ENCODE data around the gene ITIH5.

Gene ITIH5

DNA sequence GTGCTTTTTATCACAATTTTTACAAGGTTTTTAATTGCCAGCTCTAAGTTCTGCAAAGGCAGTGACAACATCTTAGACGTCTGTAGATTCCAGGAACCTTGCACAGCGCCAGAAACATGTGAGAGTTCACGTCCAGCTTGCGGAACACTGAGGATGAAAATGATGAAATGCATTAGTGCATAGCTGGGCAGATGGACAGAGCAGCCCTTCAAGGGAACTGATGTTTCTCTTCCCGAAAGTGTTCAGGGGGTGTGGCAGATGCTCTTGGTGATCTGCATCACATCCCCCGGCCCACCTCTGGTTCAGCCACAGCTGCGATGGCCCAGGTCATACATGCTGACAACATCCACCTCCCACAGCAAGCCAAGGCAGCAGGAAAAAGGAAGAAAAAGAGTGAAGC lies 40.9 kb downstream of the ITIH5 start:
- no peak for DNase-seq

DNA sequence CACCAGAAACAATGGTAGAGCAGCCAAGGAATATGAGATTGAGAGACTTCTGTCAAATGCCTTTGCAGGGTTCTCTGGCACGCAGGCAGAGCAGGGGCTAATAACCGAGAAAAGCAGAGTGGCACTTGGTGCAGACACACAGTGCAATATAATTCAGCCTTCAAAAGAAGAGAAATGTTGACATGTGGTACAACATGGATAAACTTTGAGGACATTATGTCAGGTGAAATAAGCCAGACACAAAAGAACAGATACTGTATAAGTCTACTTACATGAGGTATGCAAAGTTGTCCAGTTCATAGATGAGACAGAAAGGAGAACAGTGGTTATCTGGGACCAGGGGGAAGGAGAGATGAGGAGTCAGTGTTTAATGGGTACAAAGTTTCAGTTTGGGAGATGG lies 41.8 kb downstream of the ITIH5 start:
- no peak for DNase-seq

DNA sequence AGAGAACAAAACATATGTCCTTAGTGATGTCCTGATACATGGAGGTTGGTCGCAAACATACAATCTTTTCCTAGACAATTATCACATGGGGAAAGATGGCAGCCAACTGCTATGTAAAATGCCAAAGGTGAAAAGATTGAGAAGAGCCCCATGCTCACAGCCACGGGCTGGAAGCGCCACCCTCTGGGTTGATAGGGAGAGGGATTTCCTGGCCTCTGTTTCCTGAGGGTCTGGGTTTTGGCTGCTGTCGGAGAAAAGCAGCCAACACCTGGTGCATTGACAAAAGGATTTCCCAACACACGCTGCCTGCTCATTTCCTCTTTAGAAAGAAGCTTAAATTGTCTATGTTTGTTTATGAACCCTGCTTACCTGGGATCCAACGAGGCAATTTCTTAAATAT lies 43.8 kb downstream of the ITIH5 start:
- DNase-seq: no peak

DNA sequence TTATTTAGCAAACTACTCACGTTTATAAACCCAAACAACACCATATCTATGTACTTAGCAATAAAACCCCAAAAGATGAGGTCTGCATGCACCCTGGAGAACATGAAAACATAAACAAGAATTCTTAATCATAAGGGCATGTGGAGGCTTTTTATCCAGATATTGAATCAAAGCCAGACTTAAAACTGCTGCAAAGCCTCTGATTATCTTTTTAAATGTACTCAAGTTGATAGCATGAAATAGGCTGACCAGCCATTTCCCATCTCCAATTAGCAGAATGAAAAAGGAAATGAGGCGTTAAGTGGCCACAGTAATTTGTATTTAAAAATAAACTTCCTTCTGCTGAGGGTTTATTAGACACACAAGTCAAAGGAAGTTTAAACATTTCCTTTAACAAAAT lies 48.3 kb downstream of the ITIH5 start:
- no peak for DNase-seq

DNA sequence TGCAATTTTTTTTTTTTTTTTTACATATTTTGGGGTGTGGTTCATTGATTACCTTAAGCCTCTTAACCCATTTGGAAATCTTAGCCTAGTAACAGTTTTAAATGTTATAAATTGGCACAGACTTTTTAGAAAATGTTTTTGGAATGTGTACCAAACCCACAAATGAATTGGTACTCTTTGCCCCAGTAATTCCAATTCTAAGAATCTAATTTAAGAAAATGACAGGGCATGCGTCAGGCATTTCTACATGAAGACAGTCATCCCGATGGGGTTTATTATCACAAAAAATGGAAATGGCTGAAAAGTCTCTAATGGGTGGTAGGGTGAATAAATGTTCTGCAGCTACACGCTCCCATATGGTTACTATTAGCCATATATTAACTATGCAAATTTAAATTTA lies 54.9 kb downstream of the ITIH5 start:
- DNase-seq: no peak

DNA sequence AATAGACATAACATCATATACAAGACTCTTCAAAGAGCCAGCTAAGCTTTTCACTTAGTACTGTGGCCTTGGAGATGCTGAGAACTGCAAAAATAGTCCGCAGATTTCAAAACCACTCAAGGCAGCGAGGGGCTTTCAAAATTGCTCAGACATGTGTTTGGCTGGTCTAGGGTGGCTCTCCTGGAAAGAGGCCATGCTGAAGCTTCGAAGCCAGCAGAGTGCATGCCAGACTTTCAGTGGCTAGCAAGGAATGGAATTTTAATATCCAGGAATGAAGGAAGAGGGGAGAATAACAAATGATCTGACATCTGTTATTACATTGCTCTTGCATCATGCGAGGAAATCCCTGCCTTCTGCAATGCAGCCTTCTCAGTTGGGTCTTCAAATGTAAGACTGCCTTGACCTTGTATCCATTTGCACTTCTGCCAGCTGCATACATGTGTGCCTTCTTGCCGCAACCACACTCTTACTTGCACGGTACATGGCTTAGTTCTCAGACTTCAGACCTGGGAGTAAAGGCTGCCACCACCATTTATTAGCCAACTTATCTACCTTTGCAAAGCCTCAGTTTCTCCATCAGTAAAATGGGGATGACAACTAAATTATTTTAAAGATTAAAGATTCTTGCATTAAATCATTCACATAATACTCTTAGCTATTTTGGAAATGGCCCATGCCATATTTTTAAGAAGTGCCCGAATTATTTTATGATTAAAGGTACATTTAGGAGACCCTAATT lies 55.9 kb downstream of the ITIH5 start:
- no peak for DNase-seq

DNA sequence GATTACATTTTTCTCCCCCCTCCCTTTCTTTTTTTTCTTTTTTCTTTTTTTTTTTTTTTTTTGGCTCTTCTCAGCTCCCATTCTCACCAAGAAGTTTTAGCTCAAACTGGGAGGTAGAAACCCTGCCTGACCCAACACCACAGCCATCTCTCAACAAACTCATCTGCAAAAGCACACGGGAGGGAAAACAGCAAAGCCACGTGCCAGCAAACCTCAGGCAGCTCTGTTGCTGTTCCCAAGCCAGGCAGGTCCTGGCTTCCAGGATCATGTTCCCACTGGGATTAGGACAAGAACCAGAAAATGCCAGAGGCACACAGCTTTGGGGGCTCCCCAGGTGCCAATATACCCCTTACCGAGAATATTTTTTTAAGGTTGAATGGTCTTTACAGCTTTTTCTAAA lies 56.7 kb downstream of the ITIH5 start:
- no peak for DNase-seq

DNA sequence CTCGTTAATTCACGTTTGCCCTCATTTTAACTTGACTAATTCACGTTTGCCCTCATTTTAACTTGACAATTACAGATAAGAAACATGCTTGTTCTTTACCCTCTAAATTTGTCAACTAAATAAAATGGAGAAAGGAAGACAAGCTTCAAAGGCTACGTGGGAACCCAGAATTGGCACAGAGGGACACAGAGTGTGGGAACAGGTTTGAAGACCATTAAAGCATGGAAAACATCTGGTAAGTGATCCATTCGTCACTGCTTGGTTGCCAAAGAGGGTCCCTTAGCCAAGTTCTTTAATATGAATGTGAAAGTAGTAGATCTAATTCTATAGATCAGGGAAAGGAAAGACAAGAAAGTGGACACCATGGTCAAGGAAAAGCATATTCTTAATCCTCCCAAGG lies 57.2 kb downstream of the ITIH5 start:
- no peak for DNase-seq

DNA sequence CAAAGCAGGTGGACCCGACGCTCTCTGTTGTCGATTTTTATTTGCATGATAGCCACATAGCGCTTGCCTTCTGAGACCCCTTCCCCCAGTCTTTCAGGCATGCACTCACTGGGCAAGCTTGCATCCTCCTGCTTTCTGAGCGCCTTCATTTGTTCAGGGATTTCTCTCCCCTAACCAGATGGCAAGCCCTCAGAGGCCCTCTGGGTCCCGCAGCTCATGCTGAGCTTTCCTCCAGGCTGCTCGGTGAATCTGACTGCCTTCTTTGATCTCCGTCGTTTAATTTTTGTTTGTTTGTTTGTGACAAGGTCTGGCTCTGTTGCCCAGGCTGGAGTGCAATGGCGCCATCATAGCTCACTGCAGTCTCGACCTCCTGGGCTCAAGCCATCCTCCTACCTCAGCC lies 58.8 kb downstream of the ITIH5 start:
- no peak for DNase-seq

DNA sequence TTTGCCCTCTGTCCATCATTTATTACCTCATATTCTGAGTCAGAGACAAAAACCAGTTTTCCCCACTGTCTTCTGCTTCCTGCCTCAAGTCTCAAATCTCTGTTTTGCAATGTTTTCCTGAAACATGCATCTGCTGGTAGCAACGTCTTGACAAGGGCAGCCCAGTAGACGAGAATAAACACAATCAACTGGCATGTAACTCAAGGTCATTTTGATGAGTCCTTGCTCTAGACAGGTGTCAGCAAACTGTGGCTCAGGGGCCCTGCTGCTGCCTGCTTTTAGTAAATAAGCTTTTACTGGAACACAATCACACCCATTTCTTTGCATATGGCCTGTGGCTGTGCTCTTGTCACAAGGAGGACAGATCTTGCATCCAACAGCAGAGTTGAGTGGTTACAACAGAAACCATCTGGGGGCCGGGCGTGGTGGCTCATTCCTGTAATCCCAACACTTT lies 59.8 kb downstream of the ITIH5 start:
- no peak for DNase-seq

DNA sequence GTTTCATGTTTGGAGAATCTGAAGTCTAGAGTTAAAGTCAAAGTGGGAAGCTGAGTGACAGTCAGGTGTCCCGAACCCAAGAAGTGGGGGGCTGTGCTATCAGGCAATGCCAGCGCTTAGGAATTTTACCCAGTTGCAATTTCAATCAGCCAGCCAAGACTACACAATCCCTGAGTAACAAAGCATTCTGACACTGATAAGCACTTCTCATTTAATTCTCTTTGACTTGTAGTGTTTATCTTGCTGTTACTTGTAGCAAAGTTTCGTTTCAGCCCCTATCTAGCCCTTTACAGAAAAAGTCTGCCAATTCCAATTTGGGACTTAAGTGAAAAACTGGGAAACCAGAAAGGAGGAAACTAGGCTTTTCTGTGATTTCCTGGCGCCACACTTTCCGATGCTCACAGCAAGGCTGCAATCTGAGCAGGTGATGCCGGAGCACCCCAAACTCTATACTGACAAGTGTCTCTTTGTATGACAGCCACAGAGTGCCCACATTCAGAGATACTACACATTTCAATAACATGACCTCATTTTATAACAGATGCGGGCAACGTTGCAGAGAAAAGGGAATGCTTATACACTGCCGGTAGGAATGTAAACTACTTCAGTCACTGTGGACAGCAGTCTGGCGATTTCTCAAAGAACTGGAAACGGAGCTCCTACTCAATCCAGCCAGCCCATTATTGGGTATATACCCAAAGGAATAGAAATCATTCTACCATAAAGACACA lies 61.0 kb downstream of the ITIH5 start:
- no peak for DNase-seq

DNA sequence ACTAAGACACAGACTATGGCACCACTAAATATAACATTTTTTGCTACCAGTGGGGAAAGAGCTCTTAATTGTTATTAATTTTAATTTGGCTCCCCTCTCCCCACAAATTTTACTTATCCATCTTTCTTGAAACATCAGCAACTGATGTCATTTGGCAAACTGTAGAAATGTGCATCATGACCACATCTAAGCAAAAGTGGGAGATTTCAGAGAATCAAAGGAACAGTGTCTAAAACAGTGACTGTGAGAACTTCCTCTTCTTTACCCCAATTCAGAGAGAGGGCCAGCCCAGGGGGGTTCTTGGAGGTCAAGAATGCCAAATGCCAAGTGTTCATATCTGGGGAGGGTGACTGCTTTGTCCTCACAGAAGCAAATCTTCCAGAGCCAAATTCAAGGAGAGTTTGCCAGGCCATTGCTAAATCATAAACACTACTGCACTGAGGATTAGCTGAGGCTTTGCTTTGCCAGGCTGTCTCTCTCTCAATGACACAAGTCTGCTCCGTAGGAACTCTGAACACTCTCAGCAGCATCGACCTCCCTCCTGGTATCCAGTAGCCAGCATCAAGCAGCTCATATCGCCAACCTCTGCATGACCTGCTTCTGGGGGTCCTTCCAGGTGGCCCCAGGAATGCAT lies 65.6 kb downstream of the ITIH5 start:
- no peak for DNase-seq

DNA sequence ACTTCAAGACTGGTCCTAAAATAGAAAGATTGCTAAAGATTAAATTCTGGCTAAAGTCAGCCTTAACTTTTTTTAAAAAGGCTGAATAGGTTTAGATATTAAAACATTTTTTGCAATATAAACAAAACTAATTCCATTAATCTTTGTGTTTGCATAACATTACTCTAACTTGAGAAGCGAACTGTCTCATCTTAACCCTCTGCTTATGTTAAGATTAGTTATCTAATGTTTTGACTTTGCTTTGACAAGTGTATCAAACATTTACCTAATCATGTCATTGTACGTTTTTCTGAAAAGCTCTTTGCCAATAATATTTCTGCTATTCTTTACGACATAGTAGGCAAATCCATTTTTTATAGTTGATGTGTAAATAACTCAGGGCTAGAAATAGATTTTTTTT lies 68.0 kb downstream of the ITIH5 start:
- no peak for DNase-seq

DNA sequence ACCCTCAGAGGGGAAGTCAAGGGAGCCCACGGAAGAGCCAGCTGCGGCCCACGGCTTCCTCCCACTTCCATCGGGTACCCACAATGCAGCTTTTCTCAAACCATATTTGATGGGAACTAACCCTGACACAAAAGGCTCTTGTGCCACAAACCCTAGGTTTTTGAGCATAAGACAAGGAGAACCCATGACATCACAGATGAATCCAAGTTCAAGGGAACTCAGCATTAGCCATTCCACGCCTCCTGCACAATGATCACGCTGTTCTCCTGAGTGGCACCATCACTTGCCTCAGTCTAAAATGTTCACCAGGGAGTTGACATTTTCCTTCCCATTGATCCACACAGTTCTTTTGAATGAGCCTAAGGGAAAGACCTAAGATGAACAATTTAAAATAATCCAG lies 70.4 kb downstream of the ITIH5 start:
- DNase-seq: no peak

DNA sequence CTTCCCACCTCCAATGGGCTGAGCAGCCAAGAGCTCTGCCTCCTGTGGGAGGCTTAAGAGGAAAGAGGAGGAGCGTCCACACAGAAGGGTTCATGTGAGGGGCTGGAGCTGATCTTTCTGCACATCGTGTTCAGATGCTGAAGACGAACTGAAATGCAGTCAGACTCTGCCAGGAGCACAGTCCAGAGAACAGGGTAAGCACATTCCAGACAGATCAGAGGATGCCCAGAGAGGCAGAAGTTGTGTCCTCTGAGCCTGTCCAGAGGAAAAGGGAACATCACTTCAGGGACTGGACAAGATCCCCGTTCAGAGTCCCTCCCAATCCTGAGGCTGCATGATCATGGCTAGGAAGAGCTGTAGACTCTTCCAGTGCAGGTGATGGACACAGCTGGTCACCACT lies 72.9 kb downstream of the ITIH5 start:
- no peak for DNase-seq

DNA sequence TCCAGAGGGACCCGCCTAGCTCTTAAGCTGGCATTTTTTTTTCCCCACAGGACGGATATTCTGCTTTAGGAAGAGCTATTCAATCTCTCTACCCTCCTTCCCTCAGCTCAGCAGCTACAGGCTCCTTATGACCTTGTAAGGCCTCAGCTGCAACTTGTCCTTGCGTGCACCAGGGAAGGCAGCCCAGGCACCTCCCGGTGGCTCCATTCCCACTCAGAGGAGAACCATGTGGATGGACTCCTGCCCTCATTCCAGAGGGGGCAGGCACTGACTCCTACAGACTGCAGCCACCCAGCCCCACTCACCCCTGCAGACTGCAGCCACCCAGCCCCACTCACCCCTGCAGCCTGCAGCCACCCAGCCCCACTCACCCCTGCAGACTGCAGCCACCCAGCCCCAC lies 73.7 kb downstream of the ITIH5 start:
- DNase-seq: no peak

DNA sequence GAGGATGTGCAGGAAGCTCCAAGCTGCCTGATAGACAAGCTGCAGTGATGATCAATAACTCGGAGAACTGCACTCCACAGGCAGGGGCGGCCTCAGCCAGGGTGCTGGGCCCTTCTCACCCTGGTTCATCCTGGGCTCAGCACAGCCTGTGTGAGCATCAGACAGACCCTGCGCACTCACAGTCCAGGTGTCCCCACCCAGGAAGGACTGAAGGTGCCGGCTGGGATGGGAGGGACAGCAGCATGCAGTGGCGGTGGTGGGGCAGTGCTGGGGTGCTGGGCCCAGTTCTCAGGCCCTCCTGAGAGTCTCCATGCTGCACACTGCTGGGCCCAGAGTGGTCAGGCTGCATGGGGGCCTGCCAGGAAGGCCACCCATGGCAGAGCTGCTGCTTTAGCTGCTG lies 74.1 kb downstream of the ITIH5 start:
- no peak for DNase-seq

DNA sequence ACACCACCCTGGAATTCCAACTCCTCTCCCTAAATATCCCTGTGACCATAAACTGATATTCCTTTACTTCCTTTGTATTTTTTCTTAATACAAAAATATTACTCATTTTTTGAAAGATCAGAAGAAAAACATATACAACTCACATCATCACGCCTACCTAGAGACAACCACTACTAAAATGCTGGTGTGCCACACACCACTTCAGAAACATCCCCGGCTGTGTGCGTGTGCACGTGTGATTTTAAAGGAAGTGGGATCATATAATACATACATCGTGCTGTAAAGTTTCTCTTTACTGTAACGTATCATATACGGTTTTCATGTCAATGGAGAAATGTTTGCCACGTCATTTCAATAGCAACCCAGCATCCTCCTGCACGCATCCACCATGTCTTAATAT lies 76.5 kb downstream of the ITIH5 start:
- DNase-seq: no peak

DNA sequence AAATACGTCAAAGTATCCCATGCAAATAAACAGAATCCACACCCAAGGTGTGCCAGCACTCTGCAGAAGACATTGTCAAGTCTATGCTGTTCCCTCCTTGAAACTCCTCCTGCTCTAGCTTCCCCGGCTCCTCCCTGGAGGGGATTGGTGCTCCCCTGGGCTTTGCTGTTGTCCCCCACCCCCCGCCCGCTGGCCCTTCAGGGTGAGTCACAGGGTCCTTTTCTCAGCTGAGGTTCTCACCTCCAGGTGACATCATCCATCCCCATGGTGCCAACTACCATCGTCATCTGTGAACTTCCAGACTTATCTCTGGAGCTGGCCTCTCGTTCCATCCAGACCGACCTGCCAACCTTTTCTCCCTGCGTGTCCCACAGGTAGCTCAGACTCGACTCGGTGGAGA lies 77.0 kb downstream of the ITIH5 start:
- no peak for DNase-seq

DNA sequence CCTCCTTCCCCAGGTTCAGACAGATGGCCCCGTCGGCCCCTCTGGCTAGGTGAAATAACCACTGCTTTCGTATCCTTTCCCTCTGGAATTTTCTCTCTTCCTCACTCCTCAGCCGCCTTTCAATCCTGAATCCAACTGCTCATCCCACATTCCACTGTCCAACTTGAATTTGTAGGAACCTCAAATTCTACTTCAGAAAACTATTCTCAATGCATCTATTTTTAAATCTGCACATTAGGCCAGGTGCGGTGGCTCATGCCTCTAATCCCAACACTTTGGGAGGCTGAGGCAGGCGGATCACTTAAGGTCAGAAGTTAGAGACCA lies 78.9 kb downstream of the ITIH5 start:
- no peak for DNase-seq

DNA sequence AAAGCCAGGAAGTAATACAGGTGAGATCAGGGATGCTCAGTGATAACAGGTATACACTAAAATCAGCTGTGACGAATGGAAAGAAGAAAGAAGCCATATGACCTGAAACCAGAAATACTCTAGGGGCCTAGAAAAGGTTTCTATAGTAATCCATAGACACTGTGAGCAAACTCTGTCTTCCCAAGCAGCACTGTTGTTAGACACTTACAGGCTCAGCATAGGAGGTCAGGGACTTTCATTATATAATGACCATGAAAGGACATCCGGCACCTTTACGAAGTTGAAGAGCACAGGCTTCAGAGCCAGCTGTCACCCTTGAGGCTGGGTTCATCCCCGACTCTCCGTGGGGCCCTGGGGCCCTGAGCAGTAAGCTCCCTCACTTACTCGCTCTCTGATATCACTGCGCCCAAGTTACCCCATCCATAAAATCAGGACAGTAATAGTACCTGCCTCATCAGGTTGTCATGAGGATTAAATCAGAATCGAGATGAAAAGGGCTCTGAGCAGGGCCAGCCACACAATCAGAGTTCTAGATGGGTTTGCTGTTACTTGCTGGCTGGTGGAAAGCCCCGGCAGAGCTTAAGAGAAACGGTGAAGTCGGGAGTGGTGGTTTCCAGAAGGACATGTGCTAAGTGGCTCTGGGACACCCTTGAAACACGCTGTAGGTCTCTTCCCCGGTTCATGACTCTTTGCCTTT lies 79.5 kb downstream of the ITIH5 start:
- no peak for DNase-seq

DNA sequence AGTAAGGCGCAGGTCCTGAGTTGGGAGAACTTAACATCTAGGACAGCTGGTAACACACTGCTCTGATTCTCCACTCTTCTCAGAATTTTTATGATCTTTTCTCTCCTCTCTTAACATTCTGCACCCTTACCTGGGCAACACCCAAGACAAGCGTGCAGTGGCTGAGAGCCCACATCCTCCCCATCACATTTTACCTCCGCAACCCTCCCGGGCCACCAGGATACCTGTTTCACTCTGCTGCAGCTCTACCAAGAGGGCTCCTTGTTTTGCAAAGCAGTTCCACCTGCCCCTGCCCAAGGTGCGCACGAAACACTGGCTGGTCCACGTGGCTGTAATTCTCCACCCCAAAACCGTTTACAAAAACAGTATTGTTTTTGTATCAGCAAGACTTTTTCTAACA lies 81.5 kb downstream of the ITIH5 start:
- no peak for DNase-seq

DNA sequence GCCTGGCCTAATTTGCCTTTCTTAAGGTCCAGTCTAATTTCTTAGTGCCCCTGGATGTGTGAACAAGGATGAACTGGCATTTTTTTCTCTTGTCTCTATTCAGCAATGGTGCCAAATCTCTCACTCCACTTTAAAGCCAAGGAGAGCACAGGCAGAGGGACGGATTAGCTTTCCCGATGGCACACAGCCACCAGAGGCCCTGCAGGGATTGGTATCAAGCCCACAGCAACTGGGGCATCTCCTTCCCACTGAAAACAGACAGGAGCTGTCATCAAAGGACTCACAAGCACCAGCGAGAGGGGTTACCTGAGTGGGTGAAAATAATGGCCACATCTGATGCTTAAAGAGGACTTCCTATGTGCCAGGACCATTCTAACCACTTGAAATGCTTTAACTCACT lies 83.1 kb downstream of the ITIH5 start:
- no peak for DNase-seq

DNA sequence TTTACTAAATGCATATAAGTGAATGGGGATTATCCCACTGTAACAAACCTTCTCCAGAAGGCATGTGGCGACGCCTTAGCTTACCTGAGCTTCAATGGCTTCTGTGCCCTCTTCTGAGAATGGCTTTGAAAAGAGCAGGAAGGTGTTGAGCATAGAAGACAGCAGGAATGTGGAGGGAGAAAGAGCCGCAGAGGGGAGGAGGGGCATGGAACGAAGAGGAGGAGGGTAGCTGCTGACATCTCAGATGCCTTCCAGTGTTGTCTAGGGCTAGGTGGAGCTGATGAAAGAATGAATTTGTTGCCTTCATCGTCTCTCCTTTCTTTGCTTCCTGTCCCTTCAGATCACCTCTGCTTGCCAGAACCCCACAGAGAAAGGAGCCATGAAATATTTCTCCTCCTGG lies 86.2 kb downstream of the ITIH5 start:
- DNase-seq: no peak
